Cardiac septum (tissue), 1 donor: Measurements from ENCODE around the gene PKN3. TPM values are rescaled to one million over a fixed set of nuclear protein-coding genes. Genes with fewer than 3 reads are reported as not detected.

Experiments used
- DNase-seq: peaks from one replicate; pipeline ENCODE4 v3.0.0-alpha.2; 2020; ENCODE audit warnings: low spot score
- intact Hi-C: fragments of 100-400 bp; cut with DNase I; formaldehyde crosslinking; loops from one replicate; pipeline ENCODE4 v1.14.0; 2022
- total RNA-seq: library from RNA; stranded (reverse); fragmentation: NEBNext Ultra II Directional; extraction: Animal tissue kit (Norgen Biotek cat#: 25700); gene quantifications from one replicate; pipeline ENCODE4 v1.2.1, GENCODE V29; 2021
- donor health status: DM: no; HTN: no; CAD: no.

PKN3 gene
- total RNA-seq, 1 donor from 2014 or later, result 6.2 TPM

GRCh38 chr9:128729766-128730517 is 27.6 kb downstream of the PKN3 start:
- intact Hi-C loops, result no loop called here
- DNase-seq, result no peak

GRCh38 chr9:128731093-128731492 is 28.8 kb downstream of the PKN3 start:
- DNase-seq, result no peak
- intact Hi-C loops, result no loop called here

- intact Hi-C loops, result no loop called here
- DNase-seq, result no peak
Observed at GRCh38 chr9:128731691-128732090, 29.4 kb downstream of the PKN3 start.

- intact Hi-C loops, result no loop called here
Observed at GRCh38 chr9:128732576-128732975, 30.3 kb downstream of the PKN3 start.

GRCh38 chr9:128733256-128733655 is 31.0 kb downstream of the PKN3 start:
- no peak for DNase-seq
- intact Hi-C loops, result no loop called here

More at GRCh38 chr9:128732576-128732975, 30.3 kb downstream of the PKN3 start:
- no peak for DNase-seq

DNA sequence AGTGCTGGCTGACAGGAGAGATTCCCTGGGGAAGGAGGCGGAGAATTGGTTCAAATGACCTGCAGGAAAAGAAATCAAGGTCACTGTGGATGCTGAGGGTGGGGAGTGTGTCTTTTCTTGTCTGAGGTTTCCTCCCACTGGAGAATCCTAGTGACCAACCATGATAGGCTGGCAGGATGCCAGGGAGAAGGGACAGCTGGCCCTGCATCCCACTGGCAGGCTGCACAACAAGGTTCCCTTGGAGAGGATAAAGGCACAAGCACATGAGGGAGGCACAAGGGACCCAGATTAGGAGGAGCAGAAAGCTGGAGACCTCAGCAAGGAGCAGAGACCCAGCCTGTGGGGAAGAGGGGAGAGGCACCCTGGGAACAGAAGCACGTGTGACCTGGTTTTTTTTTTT is 33.1 kb downstream of the PKN3 start:
- intact Hi-C loops, result no loop called here
- DNase-seq, result no peak

GRCh38 chr9:128742401-128742800 is 40.1 kb downstream of the PKN3 start:
- DNase-seq, result no peak
- intact Hi-C loops, result no loop called here

DNA sequence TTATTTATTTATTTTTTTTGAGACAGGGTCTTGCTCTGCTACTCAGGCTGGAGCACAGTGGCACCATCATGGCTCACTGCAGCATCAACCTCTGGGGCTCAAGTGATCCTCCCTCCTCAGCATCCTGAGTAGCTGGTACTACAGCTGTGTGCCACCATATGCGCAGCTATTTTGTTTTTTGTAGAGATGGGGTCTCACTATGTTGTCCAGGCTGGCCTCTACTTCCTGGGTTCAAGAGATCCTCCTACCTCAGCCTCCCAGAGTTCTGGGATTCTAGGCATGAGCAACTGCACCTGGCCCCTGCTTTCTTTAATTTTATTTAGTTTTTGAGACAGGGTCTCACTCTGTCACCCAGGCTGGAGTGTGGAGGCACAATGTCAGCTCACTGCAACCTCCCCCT is 41.1 kb downstream of the PKN3 start:
- intact Hi-C loops, result no loop called here
- DNase-seq, result no peak

- DNase-seq, result no peak
- intact Hi-C loops, result no loop called here
Observed at GRCh38 chr9:128747241-128747640, 44.9 kb downstream of the PKN3 start.

DNA sequence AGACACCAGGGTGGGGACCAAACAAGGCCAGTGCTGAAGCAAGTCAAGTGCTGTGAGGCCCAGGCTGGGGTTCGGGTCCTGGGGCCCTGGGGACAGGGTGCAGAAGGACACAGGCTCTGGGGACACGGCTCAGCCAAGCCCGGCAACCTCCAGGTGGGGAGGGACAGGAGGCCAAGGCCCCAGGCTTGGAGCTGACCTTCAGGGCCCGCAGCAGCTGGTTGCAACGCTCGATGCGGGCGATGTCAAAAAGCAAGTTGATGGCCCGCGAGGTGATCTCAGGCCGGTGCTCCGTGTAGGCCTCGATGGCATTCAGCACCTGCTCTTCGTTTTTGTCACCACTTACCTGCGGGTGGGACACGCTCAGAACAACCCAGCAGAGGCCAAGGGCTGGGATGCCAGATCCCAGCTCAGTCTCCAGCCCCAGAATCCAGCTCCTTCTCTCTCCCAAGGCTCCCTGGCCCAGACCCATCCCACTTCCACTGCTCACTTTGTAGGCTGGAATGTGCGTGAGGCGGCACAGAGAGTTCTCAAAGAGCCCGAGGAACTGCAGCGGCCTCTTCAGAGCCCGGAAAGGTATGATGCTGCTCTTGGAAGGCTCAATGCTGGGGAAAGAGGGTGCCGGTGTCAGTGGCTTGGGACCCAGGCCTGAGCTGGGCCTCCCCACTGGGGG is 48.8 kb downstream of the PKN3 start:
- intact Hi-C loops, result no loop called here
- no peak for DNase-seq

GRCh38 chr9:128753627-128754026 is 51.3 kb downstream of the PKN3 start:
- DNase-seq, result no peak
- intact Hi-C loops, result no loop called here

DNA sequence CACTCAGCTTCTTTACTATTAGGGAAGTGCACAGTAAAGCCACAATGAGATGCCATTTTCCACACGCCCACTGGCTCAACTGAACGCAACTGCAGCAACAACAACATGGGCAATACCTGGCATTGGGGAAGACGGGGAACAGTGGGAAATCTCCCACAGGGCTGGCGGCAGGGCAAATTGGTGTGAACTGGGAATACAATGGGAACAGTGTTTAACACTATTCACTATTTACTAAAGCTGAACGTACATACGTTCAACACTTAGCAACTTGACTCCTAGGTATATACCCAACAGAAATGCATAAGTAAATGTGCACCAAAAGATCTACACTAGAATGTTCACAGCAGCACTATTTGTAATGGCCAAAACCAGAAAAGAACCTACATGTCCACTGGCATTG is 55.3 kb downstream of the PKN3 start:
- intact Hi-C loops, result no loop called here
- no peak for DNase-seq

DNA sequence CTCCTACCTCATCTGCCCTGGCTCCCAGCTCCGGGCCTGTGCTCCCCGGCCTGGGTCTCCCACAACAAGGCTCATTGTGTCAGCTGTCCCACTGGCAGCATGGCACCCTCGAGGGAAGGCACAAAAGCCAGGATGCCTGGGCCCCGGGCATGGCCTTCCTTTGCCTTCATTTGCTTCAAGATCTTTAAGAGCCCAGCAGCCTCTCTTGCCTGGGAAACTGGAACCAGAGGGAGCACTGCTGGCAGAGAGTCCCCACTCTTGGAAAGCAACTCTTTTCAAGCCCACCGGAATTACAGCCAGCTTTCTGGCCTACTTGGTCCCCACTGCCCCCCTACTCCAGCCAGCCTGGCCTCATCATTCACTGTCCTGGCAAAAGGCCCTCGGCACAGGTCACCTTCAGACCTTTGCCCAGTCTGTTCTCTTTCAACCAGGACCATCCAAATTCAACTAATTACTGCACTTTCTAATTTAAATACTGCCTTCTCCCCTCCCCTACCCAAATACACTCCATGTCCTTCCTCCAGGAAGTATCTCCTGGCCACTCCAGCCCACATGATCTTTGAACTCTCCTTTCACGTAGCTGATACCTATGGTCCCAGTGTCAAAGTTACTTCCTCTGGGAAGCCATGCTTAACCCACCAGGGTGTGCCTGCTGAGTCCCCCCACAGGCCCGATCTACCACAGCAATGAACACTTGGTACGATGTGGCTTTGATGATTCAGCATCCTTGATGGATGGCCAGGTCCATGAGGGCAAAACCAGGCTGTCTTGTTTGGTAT is 60.6 kb downstream of the PKN3 start:
- no peak for DNase-seq

GRCh38 chr9:128764361-128764760 is 62.1 kb downstream of the PKN3 start:
- no peak for DNase-seq
- intact Hi-C loops, result no loop called here

More for the DNA sequence above, 60.6 kb downstream of the PKN3 start:
- intact Hi-C loops, result no loop called here

- intact Hi-C loops, result no loop called here
- DNase-seq, result no peak
Observed at GRCh38 chr9:128765499-128765898, 63.2 kb downstream of the PKN3 start.

- intact Hi-C loops, result no loop called here
- no peak for DNase-seq
Observed at GRCh38 chr9:128768606-128769005, 66.3 kb downstream of the PKN3 start.

Other genes starting within 250 kb of the PKN3 start
- gene ODF2, start 246.5 kb upstream of the PKN3 start, total RNA-seq, result 20.8 TPM
- gene GLE1, start 197.8 kb upstream of the PKN3 start, total RNA-seq, result 20.2 TPM
- 380 TPM for gene SPTAN1, start 149.9 kb upstream of the PKN3 start, total RNA-seq
- gene DYNC2I2, start 45.7 kb upstream of the PKN3 start, total RNA-seq, result 29.6 TPM
- 212 TPM for gene SET, start 13.3 kb upstream of the PKN3 start, total RNA-seq
- 7.4 TPM for gene ZDHHC12, start 21.6 kb downstream of the PKN3 start, total RNA-seq
- gene ZER1, start 69.4 kb downstream of the PKN3 start, total RNA-seq, result 51.8 TPM
- gene TBC1D13, start 84.8 kb downstream of the PKN3 start, total RNA-seq, result 15.7 TPM
- 47.1 TPM for gene ENDOG, start 116.0 kb downstream of the PKN3 start, total RNA-seq
- gene SPOUT1, start 127.3 kb downstream of the PKN3 start, total RNA-seq, result 18.0 TPM
- 9.2 TPM for gene KYAT1, start 179.4 kb downstream of the PKN3 start, total RNA-seq
- 24.2 TPM for gene LRRC8A, start 179.6 kb downstream of the PKN3 start, total RNA-seq
- 21.9 TPM for gene PHYHD1, start 218.5 kb downstream of the PKN3 start, total RNA-seq
- 9.8 TPM for gene DOLK, start 245.1 kb downstream of the PKN3 start, total RNA-seq
- 36.3 TPM for gene NUP188, start 245.2 kb downstream of the PKN3 start, total RNA-seq